ENCODE data around the gene HSBP1.

HSBP1 gene

DNA sequence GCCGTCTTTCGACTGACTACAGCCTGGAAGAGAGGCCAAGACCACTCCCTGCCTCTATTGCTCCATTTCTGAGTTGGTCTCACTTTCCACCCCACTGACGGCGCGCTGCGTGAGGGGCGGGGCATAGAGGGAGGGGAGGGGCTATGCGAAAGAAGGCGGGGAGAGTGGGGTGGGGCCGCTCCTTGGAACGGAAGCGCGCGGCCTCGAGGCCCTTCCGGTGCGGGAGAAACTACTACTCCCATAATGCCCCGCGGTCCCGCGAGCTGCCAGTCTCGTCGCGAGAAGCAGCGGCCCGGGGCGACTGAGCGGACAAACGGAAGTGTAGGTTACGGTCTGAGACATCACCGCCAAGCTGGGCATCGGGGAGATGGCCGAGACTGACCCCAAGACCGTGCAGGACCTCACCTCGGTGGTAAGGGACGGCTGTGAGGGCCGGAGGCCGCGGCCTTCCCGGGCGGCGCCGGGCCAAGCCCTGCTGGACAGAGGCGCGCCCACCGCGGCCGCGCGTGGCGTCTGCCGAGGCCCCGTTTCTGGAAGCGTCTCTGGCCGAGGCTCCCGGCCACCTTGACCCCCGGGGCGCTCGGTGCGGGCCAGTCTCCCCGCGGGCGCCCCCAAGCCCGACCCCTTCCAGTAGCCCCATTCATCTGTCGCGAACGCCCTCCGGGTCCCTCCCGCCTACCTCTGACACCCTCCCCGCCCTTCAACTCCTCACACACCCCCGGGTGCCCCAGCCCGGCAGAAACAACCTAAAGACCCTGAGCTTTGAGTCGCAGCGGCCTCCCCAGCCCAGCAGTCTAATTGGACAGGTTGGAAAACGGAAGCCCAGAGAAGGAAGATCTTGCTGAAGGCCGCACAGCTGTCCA, at the start of gene HSBP1:
HSBP1 (plus strand) TSS at position 269 of the 863 bp plus-strand sequence; CDS start at position 368, 99 bp downstream.
- peak within 1 kb of the TSS; percentile 96 for H3K27ac Mint-ChIP-seq
- H3K36me3 Mint-ChIP-seq, result peaks cover 13% of the 10 kb centered on the region
- no peaks in the 10 kb centered on the region for H3K9me3 Mint-ChIP-seq
- peaks cover 43% of the 10 kb centered on the region for H3K4me1 Mint-ChIP-seq
- no peaks in the 10 kb centered on the region for H3K27me3 Mint-ChIP-seq
- peak within 1 kb of the TSS; percentile 97 for H3K4me3 Mint-ChIP-seq

DNA sequence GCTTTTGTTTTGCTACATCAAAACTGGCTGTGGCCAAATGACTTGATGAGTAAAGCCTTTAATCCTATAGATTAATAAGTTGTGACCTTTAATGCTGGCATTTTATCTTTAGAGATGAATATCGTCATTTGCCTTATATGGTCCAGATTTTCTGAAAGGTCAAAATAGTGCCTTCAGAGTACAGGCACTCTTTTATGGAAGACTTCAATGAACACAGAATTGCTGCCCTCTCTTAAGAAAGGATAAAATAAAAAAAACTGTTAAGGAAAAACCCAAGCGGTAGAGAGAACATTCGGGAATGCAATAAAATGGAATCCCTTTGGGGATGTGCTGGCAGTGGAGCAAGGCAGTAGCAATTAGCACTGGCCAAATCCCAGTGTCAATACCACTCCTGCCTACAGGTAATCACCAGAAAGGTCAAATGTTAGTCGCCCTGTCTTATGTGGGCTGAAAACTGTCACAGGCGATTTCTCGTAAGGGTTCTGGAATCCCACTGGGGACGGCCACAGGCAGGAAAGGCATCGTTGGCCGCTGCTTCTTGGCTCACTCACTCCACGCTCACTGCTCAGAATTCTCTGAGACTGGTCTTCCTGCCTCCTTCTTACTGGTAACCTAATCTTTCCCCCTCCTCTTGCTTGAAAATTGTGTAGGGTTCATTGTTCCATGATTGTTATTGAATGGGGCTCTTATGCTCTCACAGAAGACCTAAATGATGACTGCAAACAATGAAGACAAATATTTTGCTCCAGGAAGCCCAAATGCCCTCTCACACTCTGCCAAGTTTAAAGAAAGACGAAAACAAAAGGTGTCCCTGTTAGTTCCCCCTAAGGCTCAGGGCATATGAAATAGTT, 45.4 kb upstream of the HSBP1 start:
- H3K27ac Mint-ChIP-seq, result no peak overlapping the region

DNA sequence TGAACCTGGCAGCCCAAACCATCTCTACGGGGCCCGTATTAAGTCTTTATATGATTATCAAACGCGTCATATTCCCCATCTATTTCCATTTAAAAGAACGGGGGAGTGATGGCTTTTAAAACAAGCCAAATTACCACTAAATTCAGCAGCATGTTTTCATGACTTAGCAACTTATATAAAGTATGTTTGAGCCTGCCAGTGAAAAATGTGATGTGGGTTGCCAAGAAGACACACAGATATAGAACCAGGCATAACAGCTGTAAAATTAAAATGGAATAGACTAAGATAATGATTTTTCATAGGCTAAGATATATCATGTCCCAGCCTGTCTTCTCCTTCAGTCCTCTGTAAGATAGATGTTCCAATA, 44.8 kb upstream of the HSBP1 start:
- no peaks in the 10 kb centered on the region for H3K9me3 Mint-ChIP-seq
- no peaks in the 10 kb centered on the region for H3K36me3 Mint-ChIP-seq
- peaks cover 8% of the 10 kb centered on the region for H3K27me3 Mint-ChIP-seq
- H3K4me1 Mint-ChIP-seq, result no peaks in the 10 kb centered on the region
- H3K27ac Mint-ChIP-seq, result no peak overlapping the region
- no peak overlapping the region for H3K4me3 Mint-ChIP-seq

More for the DNA sequence above, 45.4 kb upstream of the HSBP1 start:
- no peak overlapping the region for H3K4me3 Mint-ChIP-seq
- no peaks in the 10 kb centered on the region for H3K9me3 Mint-ChIP-seq
- no peaks in the 10 kb centered on the region for H3K36me3 Mint-ChIP-seq
- no peaks in the 10 kb centered on the region for H3K4me1 Mint-ChIP-seq
- H3K27me3 Mint-ChIP-seq, result peaks cover 8% of the 10 kb centered on the region

- Mint-ChIP-seq H3K4me3 (no peak overlapping the region), H3K27ac (no peak overlapping the region), H3K36me3 (no peaks in the 10 kb centered on the region), H3K4me1 (no peaks in the 10 kb centered on the region), H3K9me3 (no peaks in the 10 kb centered on the region), H3K27me3 (peaks cover 11% of the 10 kb centered on the region)
Observed at GRCh38 chr16:83768986-83769385, 38.8 kb upstream of the HSBP1 start.

DNA sequence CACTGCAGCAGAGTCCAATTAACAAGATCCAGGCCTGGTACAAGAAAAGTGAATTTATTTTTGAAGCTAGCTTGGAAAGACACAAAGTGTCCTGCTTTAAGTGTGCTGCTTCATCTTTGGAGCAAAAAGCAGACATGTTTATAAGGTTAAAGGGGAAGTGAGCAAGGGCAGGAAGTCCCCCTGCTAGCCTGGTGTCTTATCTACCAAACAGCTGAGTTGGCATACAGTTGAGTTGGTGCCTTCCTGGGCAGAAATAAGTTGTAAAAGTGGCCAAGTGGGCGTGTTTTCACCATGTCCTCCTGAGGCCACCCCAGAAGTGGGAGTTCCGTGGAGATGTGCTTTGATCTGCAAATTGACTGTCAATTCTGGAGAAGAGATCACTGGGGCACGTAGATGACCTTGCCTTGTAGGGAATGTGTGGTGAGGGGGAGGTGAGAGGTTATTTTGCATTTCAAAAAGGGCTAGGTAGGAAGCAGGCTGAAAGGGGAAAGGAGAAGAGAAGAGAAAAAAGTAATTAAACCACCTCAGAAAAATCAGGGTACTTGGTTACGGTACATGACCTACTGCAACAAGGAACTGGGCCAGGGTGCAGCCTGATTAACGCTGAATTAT, 38.3 kb upstream of the HSBP1 start:
- no peaks in the 10 kb centered on the region for H3K9me3 Mint-ChIP-seq
- H3K4me1 Mint-ChIP-seq, result no peaks in the 10 kb centered on the region
- no peak overlapping the region for H3K4me3 Mint-ChIP-seq
- peaks cover 11% of the 10 kb centered on the region for H3K27me3 Mint-ChIP-seq
- no peak overlapping the region for H3K27ac Mint-ChIP-seq
- no peaks in the 10 kb centered on the region for H3K36me3 Mint-ChIP-seq

DNA sequence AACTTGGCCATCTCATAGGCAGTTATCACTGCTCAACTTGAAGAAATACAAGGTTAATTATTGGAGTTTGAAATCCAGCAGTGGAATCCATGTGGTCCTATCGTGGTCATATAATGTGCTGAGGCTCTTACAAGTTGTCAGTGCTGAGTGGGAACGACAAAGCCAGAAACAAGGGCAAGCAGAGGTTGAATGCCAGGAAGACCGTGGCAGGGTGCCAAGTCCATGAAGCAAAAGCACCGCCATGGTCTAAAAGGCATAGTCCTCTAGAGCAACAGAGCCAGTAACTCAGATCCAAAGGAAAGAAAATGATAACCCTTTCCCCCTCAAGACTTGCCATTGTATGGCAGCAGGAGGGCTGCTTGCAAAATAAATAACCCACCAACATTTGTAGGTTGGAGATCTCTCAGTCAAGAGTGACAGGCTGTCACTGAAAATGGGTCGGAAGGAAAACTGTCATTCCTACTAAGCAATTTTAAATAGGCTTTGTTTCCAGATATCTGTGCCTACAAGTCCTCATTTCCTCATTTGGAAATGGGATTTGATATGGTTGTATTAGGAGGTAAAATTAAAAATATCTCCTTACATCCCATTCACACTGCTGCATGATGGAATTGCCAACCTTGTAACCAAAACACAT, 36.4 kb upstream of the HSBP1 start:
- Mint-ChIP-seq H3K36me3 (no peaks in the 10 kb centered on the region), H3K4me3 (no peak overlapping the region), H3K4me1 (no peaks in the 10 kb centered on the region)

DNA sequence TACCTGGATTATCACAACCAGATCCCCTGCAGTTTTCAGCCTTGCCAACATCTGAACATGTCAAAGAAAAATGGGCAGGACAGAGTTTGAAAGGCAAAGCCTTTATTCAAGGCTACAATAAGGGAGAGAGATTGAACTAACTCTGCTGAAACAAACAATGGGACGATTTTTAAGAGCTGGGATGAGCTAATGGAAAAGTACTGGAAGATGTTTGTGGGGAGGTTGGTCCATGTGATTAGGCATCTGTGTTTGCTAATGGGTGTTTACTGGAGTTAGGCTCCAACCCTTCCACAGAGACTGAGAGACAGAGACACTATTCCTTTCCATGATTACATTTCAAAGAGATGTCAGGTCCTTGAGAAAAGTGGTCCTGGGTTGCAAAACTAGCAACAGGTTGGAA, 35.0 kb upstream of the HSBP1 start:
- Mint-ChIP-seq H3K4me3 (no peak overlapping the region), H3K4me1 (no peaks in the 10 kb centered on the region), H3K27ac (no peak overlapping the region), H3K9me3 (no peaks in the 10 kb centered on the region), H3K27me3 (peaks cover 10% of the 10 kb centered on the region), H3K36me3 (no peaks in the 10 kb centered on the region)

More for the DNA sequence above, 36.4 kb upstream of the HSBP1 start:
- Mint-ChIP-seq H3K27me3 (peaks cover 11% of the 10 kb centered on the region), H3K27ac (no peak overlapping the region), H3K9me3 (no peaks in the 10 kb centered on the region)

- Mint-ChIP-seq H3K27ac (no peak overlapping the region), H3K4me1 (no peaks in the 10 kb centered on the region), H3K36me3 (no peaks in the 10 kb centered on the region), H3K9me3 (no peaks in the 10 kb centered on the region), H3K4me3 (no peak overlapping the region), H3K27me3 (peaks cover 9% of the 10 kb centered on the region)
Observed at GRCh38 chr16:83774066-83774465, 33.7 kb upstream of the HSBP1 start.

- no peak overlapping the region for H3K27ac Mint-ChIP-seq
- peaks cover 6% of the 10 kb centered on the region for H3K27me3 Mint-ChIP-seq
- H3K4me1 Mint-ChIP-seq, result no peaks in the 10 kb centered on the region
- H3K4me3 Mint-ChIP-seq, result no peak overlapping the region
- no peaks in the 10 kb centered on the region for H3K9me3 Mint-ChIP-seq
- H3K36me3 Mint-ChIP-seq, result no peaks in the 10 kb centered on the region
Observed at GRCh38 chr16:83776944-83777343, 30.8 kb upstream of the HSBP1 start.

- no peak overlapping the region for H3K27ac Mint-ChIP-seq
- no peak overlapping the region for H3K4me3 Mint-ChIP-seq
- no peaks in the 10 kb centered on the region for H3K9me3 Mint-ChIP-seq
- H3K27me3 Mint-ChIP-seq, result peaks cover 9% of the 10 kb centered on the region
- no peaks in the 10 kb centered on the region for H3K36me3 Mint-ChIP-seq
- H3K4me1 Mint-ChIP-seq, result no peaks in the 10 kb centered on the region
Observed at GRCh38 chr16:83779886-83780285, 27.9 kb upstream of the HSBP1 start.

DNA sequence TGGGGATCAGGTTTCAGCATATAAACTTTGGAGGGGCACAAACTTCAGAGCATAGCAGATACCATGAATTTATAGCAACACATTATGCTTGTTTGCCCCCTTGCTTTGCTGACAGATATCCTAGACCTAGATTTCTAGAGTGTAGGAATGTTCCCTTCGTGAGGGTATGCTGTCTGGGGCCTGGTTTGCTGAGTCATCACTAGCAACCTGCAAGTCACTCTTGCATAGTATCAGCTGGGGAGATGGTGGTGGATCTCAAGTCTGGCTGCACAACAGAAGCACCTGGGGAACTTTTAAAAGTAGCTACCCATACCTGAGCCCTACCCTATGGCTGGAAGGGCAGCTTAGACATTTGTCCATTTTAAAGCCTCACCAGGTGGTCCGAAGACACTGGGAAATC, 22.3 kb upstream of the HSBP1 start:
- H3K36me3 Mint-ChIP-seq, result no peaks in the 10 kb centered on the region
- H3K9me3 Mint-ChIP-seq, result no peaks in the 10 kb centered on the region
- peaks cover 7% of the 10 kb centered on the region for H3K27me3 Mint-ChIP-seq
- no peaks in the 10 kb centered on the region for H3K4me1 Mint-ChIP-seq
- H3K27ac Mint-ChIP-seq, result no peak overlapping the region
- H3K4me3 Mint-ChIP-seq, result no peak overlapping the region

- Mint-ChIP-seq H3K4me1 (no peaks in the 10 kb centered on the region), H3K9me3 (no peaks in the 10 kb centered on the region), H3K27me3 (no peaks in the 10 kb centered on the region), H3K4me3 (no peak overlapping the region), H3K36me3 (no peaks in the 10 kb centered on the region), H3K27ac (no peak overlapping the region)
Observed at GRCh38 chr16:83789642-83790401, 18.0 kb upstream of the HSBP1 start.

DNA sequence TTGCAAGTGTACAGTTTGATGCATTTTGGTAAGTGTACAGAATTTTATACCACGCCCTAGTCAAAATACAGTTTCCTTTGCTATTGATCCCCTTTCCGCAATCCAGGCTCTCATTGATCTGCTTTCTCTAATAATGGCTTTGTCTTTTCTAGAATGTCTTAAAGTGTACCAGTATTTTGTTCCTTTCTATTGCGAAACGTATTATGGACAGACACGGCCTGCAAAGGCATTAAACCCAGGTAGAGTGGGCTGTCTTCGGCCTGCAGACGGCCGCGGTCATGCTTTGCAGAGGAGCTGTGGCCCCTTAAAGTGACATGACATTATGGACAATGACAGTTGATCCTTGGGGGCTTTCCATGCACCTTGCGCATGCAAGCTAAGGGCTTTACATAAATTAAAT, 15.9 kb upstream of the HSBP1 start:
- Mint-ChIP-seq H3K36me3 (no peaks in the 10 kb centered on the region), H3K4me1 (no peaks in the 10 kb centered on the region), H3K4me3 (no peak overlapping the region)

DNA sequence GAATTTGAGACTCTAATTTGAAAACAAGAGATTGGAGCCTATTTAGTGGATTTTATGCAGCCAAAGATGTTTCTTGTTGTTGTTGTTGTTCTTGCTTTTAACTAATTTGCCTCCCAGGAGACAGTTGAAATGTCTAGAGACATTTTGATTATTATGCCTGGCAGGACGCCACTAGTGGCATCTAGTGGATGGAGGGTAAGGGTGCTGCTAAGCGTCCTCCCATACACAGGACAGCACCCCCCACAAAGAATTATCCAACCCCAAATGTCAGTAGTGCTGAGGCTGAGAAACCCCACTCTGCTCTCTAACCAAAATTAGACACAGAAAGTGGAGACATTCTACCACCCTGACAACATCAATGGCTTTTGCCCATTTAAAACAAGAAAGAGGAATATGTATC, 15.4 kb upstream of the HSBP1 start:
- no peak overlapping the region for H3K27ac Mint-ChIP-seq
- no peaks in the 10 kb centered on the region for H3K36me3 Mint-ChIP-seq
- no peak overlapping the region for H3K4me3 Mint-ChIP-seq
- H3K4me1 Mint-ChIP-seq, result no peaks in the 10 kb centered on the region
- peaks cover 5% of the 10 kb centered on the region for H3K27me3 Mint-ChIP-seq
- no peaks in the 10 kb centered on the region for H3K9me3 Mint-ChIP-seq

More for the DNA sequence above, 15.9 kb upstream of the HSBP1 start:
- Mint-ChIP-seq H3K27ac (no peak overlapping the region), H3K27me3 (peaks cover 4% of the 10 kb centered on the region), H3K9me3 (no peaks in the 10 kb centered on the region)

DNA sequence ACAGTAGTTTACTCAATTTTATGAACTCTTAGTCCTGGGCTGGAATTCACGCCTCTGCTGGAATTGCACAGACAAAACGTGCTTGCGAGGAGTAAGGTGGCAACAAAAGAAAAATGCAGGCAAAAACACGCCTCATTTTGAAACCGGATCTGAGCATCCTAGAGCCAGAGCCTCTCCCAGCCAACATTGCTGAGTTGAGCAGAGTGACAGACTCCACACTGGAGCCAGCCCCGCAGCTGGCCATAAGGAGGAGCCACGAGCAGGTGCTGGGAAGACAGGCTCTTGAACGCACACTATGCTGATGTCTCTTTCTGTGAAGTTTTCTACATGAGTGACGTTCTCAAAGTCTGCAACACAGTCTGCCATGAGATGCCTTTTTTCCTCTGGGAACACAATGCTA, 14.6 kb upstream of the HSBP1 start:
- H3K4me1 Mint-ChIP-seq, result no peaks in the 10 kb centered on the region
- no peak overlapping the region for H3K27ac Mint-ChIP-seq
- no peaks in the 10 kb centered on the region for H3K9me3 Mint-ChIP-seq
- H3K4me3 Mint-ChIP-seq, result no peak overlapping the region
- H3K36me3 Mint-ChIP-seq, result no peaks in the 10 kb centered on the region
- H3K27me3 Mint-ChIP-seq, result peaks cover 7% of the 10 kb centered on the region

All from activated naive CD4-positive, alpha-beta T cell treated with anti-CD3 and anti-CD28 coated beads, Interleukin-2, amount 50 U/mL, for 24 hours (primary cell).